Ovary (tissue), 9 donors: ENCODE data around the gene OR13H1. TPM values are rescaled to one million over a fixed set of nuclear protein-coding genes. Genes with fewer than 3 reads are reported as not detected.

Source experiments
- DNase-seq, 5 donors: peaks; one replicate each; pipeline ENCODE4 v3.0.0-alpha.2; 2019 to 2020
- H3K27ac ChIP-seq, 2 donors: fragments of 200-600 bp; one replicate each; pipeline versions ENCODE4 v1.5.1 to v1.8.0; 2019 to 2022
- H3K27me3 ChIP-seq: fragments of 200-600 bp; one replicate; pipeline ENCODE4 v1.8.0; 2022
- H3K36me3 ChIP-seq: fragments of 200-600 bp; sonication (generic); one replicate; pipeline ENCODE4 v1.5.1; 2019
- H3K4me1 ChIP-seq: one replicate; pipeline ENCODE4 v1.8.1; 2013; ENCODE audit warnings: mild to moderate bottlenecking, moderate library complexity; ENCODE audit not compliant: insufficient read depth
- H3K4me3 ChIP-seq: fragments of 200-600 bp; sonication (generic); one replicate; pipeline ENCODE4 v1.5.1; 2017
- H3K9me3 ChIP-seq, 2 donors: fragments of 200-600 bp in 1 of 2; sonication (generic) in 1 of 2; one replicate each; pipeline versions ENCODE4 v1.5.1 to v1.8.1; 2013 to 2019; ENCODE audit warnings: mild to moderate bottlenecking in 1 of 2, moderate library complexity in 1 of 2
- CTCF ChIP-seq, 3 donors: fragments of 450-650 bp in 2 of 3; fragments of 200-600 bp in 1 of 3; IDR thresholded peaks; one replicate each; pipeline versions ENCODE4 v1.5.1 to v1.8.0; 2016 to 2022; ENCODE audit warnings: antibody characterized with exemption in 3 of 3, mild to moderate bottlenecking in 1 of 3
- EP300 ChIP-seq: sonication (generic); formaldehyde crosslinking; IDR thresholded peaks from one replicate; pipeline ENCODE4 v1.6.1; 2017; ENCODE audit warnings: antibody characterized with exemption
- POLR2A ChIP-seq: fragments of 450-650 bp; IDR thresholded peaks from one replicate; pipeline ENCODE4 v1.6.1; 2017; ENCODE audit warnings: antibody characterized with exemption, mild to moderate bottlenecking, moderate library complexity
- WGBS, 3 donors: extraction: QIAGEN DNeasy Blood & Tissue Kit in 1 of 3; methylation state at CpG; one replicate each; pipeline versions ENCODE4 v1.1.5 to v1.1.7; 2013 to 2017; 5-methylcytosine and 5-hydroxymethylcytosine counted together
- intact Hi-C, 4 donors: fragments of 100-400 bp; cut with DNase I; formaldehyde crosslinking; loops; one replicate each; pipeline versions ENCODE4 v1.11.0 to v1.15.1; 2022 to 2023
- polyA plus RNA-seq, 2 donors: library from polyadenylated mRNA; stranded (reverse); fragments of 200-250 nt in 1 of 2; fragments of 350-450 nt in 1 of 2; fragmentation: Illumina TruSeq in 1 of 2; extraction: RNeasy Lipid Tissue Mini Kit (QIAGEN cat#74804) in 1 of 2; gene quantifications; one replicate each; pipeline ENCODE4 v1.2.3, GENCODE V29; 2013 to 2014
- total RNA-seq, 7 donors: library from RNA; depleted of rRNA in 2 of 7; stranded (reverse); fragments of >200 nt in 2 of 7; fragmentation: NEBNext Ultra II Directional in 3 of 7; extraction: Animal tissue kit (Norgen Biotek cat#: 25700) in 3 of 7; gene quantifications; one replicate each; pipeline versions ENCODE4 v1.1.0 to v1.2.4, GENCODE V29; 2016 to 2023
- donor health status: DM: no; HTN: no; CAD: no; lungs with moderate emphysema.
- donor health status: DM: no; HTN: no; CAD: no.
- donor health status: Bipolar disorder and iron deficiency.
- donor health status: DM: yes; HTN: yes; CAD: no.
- donor health status: DM: no; HTN: no; CAD: no.
- donor health status: DM: yes; HTN: yes; CAD: no.

The OR13H1 gene
- total and polyA plus RNA-seq, 9 donors: not detected

DNA sequence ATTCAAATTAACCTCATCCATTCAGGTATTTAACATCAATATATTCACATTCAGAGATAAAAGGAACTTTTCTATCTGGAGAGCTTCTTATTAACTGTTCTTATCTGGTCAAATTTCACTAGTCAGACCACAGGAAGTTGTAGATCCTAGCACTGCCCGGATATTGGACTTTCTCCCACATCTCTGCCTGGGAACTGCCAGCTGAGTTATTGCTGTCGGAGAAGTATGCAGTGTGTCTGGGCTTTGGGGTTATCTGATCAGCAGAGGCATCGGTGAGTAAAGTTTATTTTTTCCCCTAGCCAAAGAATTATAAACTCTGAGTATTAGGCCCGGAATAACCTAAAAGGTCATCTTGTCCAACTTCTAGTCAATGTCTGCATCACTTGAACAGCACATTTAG lies 45.1 kb downstream of the OR13H1 start:
- no peak for DNase-seq
- TF ChIP-seq EP300 (no peak), CTCF (IDR thresholded peaks at IDR 0.05) (no peak), POLR2A (no peak)
- H3K4me1 ChIP-seq: no peaks in the 10 kb centered on the region
- no peaks in the 10 kb centered on the region for H3K27me3 ChIP-seq
- no peak overlapping the region for H3K4me3 ChIP-seq
- H3K36me3 ChIP-seq: no peaks in the 10 kb centered on the region
- WGBS, 3 donors: 28 to 38% (median 30%) methylated on average over 4 of the region's 4 CpGs
- no peaks in the 10 kb centered on the region for H3K9me3 ChIP-seq
- intact Hi-C loops: no loop called here
- no peak overlapping the region for H3K27ac ChIP-seq
